ENCODE data around the gene CASK.
"Not testable (repeated sequence)": the region's sequence is repeated elsewhere in the genome, so short reads cannot be mapped to it uniquely, and the experiment has no call there.

Gene CASK

DNA sequence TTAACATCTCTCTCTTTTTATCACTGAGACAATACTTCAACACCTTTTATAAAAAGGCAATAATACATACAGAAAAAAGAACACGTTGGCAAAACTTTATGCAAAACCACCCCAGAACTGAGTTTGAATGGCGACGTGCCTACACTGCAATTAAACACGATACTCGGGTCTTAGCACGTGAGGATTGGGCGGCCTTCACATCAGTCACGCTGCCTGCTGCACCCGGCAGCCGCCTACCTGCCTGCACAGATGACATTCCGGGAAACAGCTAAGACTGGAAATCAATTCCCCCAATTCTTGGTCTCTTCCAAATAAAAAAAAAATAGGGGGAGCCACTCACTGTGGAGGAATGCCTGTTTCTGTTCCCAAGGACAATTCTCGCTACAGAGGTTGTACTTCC lies 408.0 kb downstream of the CASK start:
- DNase-seq (ENCODE audit: low spot score) = no peak

DNA sequence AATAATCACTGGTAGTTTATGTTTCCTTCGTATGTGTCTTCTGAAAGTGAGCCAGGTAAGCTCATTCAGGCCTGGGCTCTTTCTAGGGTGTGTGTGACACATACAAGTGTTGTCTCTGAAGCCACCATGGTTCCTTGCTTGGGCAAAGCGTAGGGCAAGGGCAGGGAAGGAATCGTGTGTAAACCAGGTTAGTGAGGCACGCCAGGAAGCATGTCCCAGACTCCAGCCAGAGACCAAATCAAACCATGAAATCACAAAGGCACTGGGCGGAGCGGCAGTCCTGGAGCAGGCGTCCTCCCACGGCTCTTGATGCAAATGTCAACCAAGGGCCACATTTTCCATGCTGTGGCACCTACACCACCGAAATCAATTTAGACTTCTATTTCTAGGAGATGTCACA lies 409.2 kb downstream of the CASK start:
- no peak for DNase-seq (ENCODE audit: low spot score)

DNA sequence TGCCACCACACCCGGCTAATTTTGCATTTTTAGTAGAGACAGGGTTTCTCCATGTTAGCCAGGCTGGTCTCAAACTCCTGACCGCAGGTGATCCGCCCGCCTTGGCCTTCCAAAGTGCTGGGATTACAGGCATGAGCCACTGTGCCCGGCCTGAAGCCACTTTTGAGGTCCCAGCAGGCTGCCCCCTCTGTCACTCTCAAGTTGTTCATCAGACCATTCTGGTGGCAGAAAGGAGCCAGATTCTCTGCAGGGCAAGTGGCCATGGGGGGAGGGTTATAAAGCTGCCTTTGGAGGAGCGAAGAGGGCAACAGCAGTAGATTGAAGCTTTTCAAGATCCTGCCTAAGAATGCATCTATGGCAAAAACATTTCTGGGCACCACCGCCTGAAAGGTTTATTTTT lies 410.5 kb downstream of the CASK start:
- not testable (repeated sequence) for DNase-seq (ENCODE audit: low spot score)

DNA sequence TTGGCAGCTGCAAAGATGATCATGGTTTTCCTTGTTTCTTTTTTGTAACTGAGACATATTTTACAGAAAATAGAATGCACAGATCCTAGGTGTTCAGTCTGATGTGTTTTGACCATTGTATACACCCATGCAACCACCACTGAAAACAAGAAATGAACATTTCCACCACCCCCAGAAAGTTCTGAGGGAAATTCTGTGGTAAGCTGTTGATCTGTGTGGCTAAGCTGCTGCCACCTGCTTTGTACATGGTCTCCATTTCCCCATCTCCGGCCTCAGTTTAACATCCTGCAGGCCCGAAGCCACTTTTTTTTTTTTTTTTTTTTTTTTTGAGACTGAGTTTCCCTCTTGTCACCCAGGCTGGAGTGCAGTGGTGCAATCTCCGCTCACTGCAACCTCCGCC lies 411.0 kb downstream of the CASK start:
- DNase-seq (ENCODE audit: low spot score) = no peak

DNA sequence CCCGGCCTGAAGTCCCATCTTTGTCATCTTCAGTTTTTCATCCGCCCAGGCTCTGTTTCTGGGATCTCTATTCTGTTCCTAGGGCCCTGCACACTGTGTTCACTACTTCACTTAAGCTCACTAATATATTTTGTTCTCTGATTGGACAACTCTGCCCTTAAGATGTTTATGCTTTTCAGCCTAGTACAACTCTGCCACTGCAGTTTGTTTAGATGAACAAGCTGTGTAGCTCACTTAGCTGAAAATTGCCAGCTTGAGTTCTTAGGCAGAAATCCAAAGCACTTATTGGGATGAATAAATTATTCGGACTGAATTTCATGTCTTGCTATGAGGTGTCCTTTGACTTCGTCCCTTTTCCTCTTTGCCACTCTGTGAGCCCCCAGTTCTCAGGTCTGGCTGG lies 415.4 kb downstream of the CASK start:
- no peak for DNase-seq (ENCODE audit: low spot score)

DNA sequence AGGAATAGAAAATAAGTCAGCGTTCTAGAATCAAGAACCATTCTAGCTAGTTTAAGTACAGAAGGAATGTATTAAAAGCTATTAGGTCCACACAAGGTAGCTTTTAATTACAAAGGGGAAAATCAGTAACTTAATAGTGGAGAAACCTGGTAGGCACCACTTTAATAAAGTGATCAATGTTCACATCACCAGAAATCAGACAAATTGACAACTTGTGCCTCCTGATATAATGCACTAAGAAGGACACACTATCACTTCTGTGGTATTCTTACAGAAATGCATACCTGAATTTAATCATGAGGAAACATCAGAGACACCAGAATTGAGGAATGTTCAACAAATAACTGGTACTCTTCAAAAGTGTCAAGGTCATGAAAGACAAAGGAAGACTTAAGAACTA lies 421.4 kb downstream of the CASK start:
- DNase-seq (ENCODE audit: low spot score) = no peak

DNA sequence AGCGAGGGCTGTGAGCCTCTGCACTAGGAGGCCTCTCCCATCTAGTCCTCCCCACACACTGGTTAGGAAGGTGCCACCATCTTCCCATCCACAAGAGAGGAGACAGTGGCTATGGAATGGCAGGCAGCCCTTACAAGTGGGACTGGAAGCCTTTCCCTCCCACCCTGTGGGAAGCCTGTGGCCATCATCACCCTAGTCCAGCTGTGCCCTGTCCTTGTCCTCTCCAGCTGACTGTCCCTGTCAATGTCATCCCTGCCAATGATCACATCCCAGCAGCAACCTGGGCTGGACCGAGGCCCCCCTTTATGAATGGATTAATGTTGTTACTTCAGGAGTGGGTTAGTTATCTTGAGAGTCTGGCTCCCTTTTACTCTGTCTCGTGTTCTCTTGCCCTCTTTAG lies 423.4 kb downstream of the CASK start:
- DNase-seq (ENCODE audit: low spot score) = no peak

DNA sequence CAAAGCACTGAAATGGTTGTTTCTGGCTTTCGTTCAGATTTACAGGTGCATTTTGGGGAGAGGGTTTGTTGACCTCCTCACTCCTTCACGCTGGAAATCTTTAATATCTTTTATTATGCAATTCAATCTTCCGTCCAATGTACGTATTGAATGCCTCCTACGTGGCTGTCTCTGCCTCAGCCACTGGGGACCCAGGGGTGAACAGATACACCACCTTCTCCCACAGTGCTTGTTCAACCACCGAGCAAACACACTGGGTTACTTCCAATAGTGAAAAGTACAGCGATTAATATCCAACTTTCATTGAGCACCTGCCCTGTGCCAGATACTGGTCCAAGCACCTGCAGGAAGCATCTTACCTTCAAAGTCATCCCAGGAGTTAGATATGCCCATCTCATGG lies 424.2 kb downstream of the CASK start:
- DNase-seq (ENCODE audit: low spot score) = no peak

DNA sequence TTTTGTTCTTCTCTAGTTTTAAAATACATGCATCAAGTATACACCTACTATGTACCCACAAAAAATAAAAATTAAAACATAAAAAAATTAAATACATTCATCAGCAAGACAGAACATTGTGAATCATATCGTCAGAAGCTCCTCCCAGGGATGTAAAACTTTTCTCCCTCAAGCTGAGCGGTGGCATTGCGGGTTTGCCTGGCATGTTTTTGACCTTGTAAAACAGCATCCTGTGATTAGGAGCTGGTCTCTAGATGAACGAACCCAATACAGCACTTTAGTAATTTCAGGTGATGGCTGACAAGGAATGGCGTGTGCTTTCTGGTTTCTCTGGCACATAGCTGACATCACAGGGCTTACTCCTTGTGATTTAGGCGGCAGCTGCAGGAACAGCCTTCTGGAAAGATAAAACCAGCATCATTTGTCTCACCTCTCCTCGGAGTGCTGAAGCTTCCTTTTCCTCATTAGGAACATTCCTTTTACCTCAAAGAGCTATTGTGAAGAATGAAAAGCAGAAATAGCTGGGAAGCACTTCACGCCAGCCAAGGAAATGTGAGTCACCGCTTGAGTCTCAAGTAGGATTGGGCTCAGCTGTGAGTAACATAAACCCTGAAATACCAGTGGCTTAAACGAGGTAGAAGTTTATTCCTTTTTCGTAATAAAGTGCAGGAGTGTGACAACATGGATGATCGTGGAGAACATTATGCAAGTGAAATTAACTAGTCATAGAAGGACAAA lies 431.9 kb downstream of the CASK start:
- peak; percentile 54 for DNase-seq (ENCODE audit: low spot score)

DNA sequence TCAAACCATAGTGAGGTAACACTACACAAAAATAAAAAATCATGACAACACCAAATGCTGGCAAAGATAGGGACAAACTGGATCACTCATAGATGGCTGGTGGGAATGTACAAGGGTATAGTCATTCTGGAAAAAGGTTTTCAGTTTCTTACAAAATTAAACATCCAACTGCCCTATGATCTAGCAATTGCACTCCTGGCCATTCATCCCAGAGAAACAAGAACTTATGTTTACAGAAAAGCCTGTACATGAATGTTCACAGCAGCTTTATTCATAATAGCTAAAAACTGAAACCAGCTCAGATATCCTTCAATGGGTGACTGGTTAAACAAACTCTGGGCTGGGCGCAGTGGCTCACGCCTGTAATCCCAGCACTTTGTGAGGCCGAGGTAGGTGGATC lies 432.9 kb downstream of the CASK start:
- no peak for DNase-seq (ENCODE audit: low spot score)

DNA sequence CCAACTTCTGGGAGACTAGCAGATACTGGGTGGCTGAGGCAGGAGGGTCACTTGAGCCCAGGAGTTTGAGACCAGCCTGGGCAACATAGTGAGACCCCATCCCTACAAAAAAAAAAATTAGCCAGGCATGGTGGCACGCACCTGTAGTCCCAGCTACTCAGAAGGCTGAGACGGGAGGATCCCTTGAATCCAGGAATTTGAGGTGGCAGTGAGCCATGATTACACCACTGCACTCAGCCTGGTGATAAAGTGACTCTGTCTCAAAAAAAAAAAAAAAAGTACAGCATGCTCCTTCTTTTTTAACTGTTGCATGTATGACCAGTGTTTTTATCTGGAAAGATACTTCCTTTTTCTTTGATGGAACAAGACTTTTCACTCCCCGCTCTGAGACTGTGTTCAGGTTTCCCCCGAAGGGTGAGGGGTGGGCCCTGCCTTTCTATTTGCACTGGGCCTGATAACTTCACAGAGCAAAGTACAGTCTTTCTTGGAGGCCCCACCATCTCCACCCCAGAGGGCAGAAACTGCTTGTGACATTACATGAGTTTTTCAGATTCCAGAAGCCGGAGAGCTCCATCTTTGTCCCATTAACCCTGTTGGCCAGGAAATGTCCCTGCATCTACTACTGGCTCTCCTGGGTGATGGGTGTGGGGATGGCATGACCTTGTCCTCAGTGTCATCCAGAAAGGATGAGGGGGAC lies 441.1 kb downstream of the CASK start:
- DNase-seq (ENCODE audit: low spot score) = no peak

DNA sequence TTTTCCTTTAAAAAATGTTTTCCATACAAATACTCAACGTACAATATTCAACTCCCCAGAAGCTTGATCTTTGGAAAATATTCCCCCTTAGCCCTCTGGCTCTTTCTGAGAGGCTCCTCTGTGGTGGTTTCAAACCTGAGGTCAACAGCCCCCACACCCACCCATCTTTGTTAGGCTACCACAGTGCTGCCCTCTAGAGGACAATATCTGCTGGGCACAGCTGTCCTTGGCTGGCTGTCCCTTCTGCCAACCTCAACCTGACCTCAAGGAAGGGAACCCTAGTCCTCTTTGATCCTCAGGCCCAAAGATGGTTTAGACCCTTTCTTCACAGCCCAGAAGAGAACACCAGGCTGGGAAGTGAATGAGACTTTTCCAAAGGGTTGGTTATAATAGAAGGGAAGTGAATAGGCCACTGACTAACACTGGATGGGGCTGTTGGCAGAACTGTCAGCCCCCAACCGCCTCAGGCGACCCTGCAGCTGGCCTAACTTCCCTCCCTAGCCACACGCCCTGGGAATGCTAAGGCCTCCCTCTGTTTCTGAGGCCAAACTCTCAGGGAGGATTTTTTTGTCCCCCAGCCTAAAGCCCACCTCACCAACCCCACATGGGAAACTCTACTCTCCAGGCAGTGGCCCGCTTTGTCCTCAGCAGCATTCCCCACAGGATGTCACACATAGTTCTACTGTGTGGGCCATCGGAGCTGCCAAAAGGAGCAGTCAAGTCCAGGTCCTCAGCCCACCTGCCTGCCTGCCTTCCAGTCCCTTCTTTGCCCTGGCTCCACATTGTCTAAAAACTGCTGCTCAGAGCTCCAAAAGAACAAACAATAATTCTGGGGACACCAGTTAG lies 441.9 kb downstream of the CASK start:
- DNase-seq (ENCODE audit: low spot score) = peak; percentile 8

DNA sequence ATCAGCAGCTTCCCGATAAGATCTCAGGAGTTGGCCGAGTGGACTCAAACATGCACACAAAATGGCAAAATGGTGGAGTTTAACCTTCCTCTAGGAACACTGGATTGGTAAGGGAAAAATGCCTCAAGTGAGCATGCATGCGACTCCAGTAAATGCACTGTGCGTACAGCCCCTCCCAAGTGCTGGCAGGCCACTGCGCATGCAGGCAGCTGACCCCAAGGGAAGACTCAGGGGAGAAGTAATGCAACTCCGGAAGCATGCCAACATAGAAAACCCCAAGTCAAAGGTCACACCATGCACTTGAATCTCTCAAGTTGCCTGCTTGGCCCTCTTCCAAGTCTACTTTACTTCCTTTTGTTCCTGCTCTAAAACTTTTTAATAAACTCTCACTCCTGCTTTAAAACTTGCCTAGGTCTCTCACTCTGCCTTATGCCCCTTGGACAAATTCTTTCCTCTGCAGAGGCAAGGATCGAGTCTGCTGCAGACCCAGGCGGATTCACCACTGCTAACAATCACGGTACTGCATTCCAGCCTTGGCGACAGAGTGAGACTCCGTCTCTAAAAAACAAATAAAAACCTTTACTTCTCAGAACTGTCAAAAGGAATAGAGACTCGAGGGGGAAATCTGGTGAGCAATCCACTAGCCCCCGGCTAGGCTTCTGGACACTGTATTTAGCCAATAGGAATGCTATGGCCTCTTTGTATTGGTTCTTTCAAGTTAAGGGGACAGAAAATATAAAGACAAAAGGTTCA lies 442.7 kb downstream of the CASK start:
- no peak for DNase-seq (ENCODE audit: low spot score)

DNA sequence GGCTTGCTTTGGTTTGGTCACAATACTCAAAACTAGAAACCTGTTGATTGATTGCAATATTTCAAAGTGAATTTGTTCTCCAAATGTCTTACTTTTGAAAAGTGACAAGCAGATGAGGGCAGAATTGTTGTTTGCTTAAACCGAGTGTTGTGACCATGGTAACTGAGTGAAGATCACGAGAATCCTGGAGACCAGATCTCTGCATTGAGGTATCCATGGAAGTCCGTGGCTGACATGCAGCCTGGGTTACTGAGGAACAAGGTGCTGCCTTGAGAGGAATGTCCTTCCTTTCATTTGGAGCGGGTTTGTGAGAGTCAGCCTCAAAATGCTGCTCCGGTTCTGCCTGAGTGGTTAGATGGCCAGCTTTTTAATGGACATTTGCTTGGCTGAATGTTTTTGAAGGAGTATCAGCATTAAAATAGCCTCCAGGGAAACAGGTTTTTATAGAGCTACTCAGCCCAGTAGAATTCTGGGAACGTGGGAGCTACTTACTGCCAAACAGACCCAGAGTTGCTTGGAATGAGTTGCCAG lies 444.9 kb downstream of the CASK start:
- DNase-seq (ENCODE audit: low spot score) = no peak

DNA sequence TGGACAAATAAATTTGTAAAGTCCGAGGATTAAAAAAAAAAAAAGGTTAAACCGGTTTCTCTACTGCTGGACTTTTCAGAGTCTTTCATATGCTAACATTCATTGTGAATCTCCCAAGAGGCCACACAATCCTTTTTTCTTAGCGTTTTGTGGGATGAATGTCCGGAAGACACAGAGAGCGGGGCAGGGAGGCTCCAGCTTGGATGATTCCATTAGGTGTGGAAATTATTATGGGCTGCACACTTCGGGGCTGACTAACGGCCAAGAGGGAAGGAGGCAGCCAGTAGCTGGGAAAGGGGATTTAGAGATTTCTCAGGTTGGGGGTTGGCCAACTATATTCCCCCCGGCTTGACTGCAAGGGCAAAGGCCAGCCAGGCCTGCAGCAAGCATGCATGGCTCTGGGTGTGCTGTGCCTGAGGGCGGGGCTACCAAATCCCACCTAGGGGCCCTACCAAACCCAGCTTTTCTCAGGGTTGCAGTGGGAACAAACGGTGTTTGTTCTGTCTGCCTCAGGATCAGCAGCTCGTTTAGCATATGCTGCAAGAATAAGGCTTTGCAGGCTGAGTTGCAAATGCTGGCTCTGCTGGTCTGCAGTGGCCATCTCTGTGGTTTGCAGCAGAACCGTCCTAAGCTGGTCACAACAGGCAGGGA lies 447.6 kb downstream of the CASK start:
- DNase-seq (ENCODE audit: low spot score) = no peak

DNA sequence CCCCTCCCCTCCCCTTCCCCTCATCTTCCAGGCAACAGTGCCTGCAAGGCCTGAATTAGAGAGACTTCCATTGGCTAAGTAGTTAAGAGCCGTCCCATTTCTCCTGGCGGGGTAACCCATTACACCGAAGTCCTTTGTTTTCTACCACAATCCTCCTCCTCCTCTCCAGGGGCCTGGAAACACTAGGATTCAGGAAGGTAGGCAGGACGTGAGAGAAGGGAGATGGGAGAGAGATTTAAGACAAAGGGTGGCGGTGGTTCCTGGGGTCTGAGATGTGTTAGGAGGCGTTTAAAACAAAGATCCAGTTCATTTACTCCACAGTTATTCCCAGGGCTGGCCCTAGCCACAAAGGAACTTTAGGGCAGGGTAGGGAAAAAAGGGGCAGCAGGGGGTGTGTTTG lies 448.2 kb downstream of the CASK start:
- DNase-seq (ENCODE audit: low spot score) = no peak

DNA sequence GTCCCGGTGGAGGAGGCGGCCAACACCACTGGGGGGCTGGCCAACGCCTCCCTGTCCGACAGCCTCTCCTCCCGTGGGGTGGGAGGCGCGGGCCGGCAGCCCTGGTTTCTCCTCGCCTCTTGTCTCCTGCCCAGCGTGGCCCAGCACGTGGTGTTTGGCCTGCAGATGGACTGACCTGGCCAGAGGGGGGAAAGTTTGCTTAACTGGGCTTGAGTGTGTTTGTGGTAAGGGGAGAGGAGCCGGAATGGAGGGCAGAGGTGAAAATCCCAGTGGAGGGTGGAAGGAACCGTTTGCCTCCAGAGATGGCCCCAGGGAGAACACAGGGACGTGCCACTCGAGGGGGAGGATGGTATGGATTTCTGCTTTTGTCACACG lies 448.6 kb downstream of the CASK start:
- DNase-seq (ENCODE audit: low spot score) = no peak

DNA sequence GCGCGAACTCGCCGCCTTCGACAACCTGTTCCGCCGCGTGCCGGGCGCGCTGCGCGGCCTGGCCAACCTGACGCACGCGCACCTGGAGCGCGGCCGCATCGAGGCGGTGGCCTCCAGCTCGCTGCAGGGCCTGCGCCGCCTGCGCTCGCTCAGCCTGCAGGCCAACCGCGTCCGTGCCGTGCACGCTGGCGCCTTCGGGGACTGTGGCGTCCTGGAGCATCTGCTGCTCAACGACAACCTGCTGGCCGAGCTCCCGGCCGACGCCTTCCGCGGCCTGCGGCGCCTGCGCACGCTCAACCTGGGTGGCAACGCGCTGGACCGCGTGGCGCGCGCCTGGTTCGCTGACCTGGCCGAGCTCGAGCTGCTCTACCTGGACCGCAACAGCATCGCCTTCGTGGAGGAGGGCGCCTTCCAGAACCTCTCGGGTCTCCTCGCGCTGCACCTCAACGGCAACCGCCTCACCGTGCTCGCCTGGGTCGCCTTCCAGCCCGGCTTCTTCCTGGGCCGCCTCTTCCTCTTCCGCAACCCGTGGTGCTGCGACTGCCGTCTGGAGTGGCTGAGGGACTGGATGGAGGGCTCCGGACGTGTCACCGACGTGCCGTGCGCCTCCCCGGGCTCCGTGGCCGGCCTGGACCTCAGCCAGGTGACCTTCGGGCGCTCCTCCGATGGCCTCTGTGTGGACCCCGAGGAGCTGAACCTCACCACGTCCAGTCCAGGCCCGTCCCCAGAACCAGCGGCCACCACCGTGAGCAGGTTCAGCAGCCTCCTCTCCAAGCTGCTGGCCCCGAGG lies 449.2 kb downstream of the CASK start:
- DNase-seq (ENCODE audit: low spot score) = no peak

DNA sequence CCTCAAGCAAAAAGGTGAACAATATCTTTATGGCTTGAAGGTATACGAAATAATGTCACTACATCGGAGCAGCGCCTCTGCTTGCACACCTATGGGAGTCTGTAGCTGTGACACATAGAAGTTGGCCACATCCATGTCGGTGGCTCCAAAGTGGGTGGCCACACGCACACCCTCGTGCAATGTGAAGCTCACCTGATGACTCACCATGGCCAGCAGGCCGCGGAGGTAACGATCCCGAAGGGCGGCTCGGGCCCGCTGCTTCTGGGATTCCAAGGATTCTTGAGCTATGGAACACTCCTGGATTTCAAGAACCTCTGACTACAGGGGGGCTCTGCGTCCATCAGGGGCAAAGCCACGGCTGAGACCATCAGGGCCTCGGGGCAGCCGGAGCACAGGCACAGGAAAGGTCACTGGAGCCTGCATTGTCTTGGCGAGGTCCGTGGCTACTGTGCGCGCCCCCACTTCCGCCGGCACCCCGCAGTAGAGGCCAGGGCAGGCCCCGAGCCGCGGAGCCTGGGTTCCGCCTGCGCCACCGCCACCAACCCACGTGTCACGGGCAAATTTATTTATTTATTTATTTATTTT lies 451.0 kb downstream of the CASK start:
- DNase-seq (ENCODE audit: low spot score) = no peak

DNA sequence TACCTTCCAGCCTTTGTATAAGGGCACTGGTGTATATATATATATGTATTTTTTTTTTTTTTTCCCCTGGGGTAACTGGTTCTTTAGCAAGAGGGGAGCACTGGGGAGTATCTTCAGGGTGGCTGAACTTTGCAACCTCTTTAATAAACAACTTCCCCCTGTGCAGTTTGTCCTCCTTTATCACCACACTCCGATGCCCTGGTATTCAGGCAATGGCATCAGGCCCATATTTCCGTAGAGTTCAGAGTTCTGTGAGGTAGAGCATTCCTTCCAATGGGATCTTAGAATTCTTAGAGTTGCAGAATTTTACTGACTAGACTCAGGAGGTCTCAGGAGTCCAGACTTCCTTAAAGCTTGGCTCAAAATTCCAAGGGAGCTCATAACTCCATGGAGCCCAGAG lies 451.6 kb downstream of the CASK start:
- no peak for DNase-seq (ENCODE audit: low spot score)

Data from kidney capillary endothelial cell (primary cell).